Islet precursor cell (in vitro differentiated cells): Measurements from ENCODE around the gene PTPRN2.
A peak's percentile ranks its signal among the peaks of the same experiment; 100 is the strongest.

Experiments
- DNase-seq: peaks from one replicate; pipeline ENCODE4 v3.0.0-alpha.2; 2018

The PTPRN2 gene

GRCh38 chr7:157522189-157522588 lies 1065.4 kb downstream of the PTPRN2 start:
- no peak for DNase-seq

- no peak for DNase-seq
These were observed 1065.9 kb downstream of the PTPRN2 start for GRCh38 chr7:157521752-157522151.

DNA sequence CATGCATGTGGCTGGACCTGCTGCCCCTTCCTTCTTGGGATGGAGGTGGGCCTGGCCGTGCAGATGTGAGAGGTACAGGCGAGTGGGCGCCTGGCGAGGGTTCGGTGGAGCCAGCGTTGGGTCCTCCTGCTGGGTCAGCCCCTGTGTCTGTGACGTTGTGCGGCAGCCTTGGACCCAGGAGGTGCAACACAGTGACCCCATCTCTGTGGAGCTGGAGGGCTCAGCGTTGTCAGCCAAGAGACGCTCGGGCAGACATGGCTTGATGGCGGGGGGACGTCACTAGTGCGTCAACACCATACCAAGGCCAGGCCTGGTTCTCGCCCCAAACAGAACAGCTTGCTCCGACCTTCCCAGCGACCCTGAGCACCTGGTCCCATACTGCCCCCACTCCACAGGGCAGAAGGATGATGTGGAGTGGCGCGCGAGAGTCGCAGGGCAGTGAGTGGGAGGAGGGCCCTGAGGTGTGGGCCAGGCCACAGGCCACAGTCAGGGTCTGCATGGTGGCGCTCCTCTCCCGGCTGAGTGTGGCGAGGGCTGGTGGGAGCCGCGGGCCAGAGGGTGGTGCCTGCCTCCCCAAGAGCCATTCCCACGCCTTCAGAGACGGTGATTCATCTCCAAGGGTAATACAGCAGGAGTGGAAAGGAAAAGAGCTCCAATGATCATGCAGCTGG lies 1066.4 kb downstream of the PTPRN2 start:
- DNase-seq, result no peak

- DNase-seq, result no peak
These were observed 1067.4 kb downstream of the PTPRN2 start for GRCh38 chr7:157520249-157520648.

DNA sequence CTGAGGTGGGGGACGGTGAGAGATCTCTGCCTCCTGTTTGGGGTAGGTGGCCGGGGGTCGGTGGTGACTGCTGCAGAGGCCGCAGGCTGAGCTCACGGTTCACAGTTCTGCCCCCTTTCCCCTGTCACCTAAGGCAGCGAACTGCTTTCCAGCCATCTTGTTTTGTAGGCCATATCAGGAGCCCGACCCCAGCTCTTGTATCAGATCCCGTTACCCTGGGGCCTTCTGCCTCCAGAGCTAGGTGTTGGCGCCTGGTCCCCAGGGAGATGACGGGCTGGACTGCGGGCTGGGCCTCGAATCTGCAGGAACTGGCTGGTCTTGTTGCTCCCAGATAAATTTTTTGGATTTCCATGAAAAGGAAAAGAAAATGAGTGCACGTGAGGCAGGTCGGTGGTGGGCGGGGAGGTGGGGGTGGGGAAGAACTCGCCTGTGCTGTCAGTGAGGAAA lies 1067.8 kb downstream of the PTPRN2 start:
- DNase-seq, result peak; percentile 39

- no peak for DNase-seq
These were observed 1068.4 kb downstream of the PTPRN2 start for GRCh38 chr7:157519246-157519645.

GRCh38 chr7:157518514-157519175 lies 1069.0 kb downstream of the PTPRN2 start:
- DNase-seq, result no peak

DNA sequence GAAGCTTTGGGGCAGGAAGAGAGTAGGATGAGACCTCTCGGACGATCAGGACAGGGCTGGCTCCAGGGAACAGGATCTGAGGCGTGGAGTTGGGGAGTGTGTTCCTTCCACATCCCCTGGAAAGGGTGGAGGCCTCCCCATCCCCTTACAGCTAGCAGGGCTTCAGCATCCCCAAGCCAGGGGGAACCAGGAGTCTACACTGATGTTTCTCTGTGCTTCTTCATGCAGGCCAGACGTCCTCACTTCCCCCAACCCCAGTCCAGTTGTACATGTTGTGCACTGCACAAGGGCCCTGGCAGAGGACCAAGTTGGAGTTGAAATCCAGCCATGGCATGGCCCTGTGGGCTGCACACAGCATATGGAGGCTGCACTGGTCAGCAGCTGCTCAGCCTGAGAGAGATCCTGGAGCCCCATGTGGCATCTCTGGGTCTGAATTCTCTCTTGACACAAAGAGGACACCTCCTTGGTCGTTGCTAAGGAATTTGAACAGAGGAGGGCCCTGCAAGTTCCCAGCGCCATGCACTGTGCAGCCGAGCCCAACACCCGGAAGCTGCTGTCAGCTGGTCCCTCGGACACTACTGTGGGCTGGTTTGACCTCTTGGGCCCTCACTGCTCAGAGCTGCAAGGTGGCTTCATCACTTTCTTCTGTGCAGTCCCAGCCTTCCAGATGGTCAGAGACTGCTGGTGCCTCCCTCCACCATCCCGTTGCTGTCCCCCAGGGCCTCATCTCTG lies 1069.7 kb downstream of the PTPRN2 start:
- DNase-seq, result no peak

DNA sequence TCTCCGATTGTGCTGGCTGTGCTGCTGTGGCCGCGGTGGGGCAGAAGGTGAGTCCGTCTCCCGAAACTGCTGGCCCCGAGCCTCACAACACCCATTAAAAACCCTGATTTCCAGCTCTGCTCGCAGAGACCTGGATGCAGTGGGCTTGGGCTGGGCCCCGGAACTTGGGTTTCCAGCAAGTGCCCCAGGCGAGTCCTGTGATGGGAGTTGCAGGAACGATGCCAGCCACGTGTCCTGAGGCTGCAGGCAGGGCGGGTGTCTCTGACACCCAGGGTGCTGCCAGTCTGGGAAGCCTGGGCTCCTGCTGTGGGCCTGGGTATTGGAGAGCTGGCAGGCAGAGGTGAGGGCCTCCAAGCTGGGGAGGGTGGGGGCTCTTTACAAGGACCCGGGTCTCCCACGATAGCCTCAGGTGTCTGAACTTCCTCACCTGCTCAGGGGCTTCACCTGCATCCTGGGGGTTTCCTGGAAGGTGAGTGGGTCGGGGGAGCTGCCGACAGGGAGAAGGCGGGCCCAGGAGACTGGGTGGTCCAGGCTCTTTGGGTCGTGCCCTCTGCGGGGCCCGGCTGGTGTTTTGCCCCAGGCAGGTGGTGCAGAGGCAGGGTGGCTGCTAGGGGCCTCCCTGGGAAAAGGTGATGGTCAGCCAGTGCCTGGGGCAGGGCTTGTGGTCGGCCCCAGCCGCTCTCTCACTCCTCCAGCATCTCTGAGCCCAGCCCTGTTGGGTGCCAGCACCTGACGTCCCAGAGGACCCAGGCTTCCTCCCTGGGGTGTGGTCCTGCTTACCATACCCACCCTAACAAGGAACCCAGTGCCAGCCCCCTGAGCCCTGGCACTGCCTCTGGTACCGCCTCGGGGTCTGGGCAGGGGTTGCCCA lies 1070.5 kb downstream of the PTPRN2 start:
- peak; percentile 49 for DNase-seq

DNA sequence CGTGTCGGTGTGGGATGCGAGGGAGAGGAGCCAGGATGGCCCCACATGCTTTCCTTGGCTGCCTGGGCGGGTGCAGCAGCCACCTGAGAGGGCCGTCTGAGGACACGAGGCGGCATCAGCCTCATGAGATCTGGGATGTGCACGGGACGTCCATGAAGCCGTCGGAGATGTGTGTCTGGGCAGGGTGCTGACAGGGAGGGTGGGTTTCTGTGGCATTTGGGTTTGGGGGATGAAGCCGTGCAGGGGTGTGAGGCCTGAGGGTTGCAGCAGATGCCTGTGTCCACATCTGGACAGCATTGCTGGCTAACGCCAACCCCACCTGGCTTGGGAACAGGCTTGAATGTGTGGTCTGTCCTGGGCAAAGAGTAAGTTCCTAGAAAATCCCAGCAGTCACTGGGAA lies 1071.3 kb downstream of the PTPRN2 start:
- peak; percentile 41 for DNase-seq

DNA sequence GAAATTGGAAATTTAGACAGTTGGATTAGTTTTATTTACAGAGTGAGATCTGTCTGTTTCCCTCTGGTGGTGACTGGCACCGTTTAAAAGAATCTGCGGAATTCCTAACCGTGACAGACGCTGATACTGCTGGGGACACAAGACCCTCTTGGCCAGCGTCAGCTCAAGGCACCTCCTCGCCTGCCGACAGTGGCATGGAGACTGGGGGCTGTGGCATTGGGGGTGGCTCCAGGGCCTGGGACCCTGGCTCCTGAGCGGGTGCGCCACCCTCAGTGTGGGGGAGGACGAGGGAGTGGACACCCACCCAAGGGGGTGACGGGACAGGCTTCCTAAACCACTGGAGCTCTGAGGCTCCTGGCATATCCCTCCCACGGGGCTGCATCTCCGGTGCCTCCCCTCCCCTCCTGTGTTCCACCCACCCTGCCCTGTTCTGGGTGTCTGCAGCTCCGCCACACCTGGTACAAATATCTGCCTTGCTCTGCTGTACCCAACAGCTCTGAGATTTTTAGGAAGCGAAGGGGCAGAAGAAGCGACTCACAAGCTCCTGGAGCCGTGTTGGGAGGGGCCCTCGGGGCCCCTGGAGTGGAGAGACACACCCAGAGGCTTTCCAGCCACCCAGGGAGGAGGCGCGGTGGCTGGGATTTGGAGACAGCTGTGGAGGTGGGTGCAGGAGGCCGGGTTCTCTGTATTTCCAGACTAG lies 1072.1 kb downstream of the PTPRN2 start:
- peak; percentile 51 for DNase-seq

DNA sequence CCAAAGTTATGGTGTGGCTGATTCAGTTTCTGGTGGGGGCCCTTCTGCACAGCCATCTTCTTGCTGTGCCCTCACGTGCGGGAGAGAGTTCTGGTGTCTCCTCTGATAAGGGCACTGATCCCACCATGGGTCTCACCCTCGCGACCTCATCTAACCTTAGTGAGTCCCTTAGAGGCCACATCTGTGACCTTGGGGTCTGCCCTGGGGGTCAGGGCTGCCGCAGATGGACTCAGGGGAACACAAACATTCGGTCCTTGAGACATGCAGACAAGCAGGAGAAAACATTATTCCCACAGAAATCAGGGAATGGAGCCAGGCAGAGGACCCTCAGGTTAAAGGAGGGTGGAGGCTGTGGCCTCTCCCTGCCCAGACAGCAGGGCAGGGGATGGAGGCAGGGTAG lies 1072.9 kb downstream of the PTPRN2 start:
- DNase-seq, result peak; percentile 40

- peak; percentile 29 for DNase-seq
These were observed 1073.3 kb downstream of the PTPRN2 start for GRCh38 chr7:157514306-157514705.

DNA sequence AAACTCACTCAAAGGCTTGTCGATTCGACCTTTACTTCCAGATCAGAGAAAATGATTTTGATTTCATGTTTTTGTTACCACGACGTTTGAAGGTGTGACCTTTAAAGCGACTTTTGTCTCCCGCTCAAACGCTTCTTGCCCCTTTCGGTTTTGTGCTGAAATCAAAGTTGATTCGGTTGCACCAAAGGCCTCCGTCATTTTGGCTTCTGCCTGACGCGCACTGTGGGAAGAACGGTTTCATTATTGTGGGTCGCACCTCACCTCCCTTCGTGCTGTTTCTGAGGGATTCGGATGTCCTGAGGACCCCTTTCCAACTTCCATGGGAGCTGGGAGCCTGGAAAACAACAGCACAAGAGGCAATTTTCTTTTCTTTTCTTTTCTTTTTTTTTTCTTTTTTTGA lies 1073.9 kb downstream of the PTPRN2 start:
- DNase-seq, result peak; percentile 21

DNA sequence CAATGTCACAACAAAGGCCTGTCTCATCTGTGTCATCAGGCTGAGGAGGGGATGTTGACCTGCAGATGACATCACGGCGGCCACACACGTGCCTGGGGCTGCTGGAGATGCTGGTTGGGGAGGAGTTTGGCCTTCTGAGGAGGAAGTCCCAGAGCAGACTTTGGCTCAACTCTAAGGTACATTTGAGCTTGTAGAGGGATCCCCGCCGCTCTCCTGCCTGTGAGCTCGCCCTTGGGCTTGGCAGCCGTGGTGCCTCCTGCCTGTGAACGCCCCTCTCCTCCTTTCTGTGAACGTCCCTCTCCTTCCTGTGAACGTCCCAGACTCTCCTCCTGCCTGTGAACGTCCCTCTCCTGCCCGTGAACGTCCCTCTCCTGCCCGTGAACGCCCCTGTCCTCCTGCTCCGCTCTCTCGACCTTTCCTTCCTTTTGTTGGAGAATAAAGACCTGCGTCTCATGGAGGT lies 1074.4 kb downstream of the PTPRN2 start:
- DNase-seq, result peak; percentile 46

DNA sequence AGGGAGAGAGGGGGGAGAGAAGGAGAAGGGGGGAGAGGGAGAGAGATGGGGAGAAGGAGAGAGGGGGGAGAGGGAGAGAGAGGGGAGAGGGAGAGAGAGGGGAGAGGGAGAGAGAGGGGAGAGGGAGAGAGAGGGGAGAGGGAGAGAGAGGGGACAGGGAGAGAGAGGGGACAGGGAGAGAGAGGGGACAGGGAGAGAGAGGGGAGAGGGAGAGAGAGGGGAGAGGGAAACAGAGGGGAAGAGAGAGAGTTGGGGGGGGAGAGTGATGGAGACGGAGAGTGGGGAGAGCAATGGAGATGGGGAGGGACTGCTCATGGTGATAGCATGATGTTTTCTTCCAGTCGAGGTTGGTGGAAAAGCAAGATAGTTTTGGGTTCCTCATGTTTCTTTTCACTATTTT lies 1078.4 kb downstream of the PTPRN2 start:
- no peak for DNase-seq

GRCh38 chr7:157508477-157508881 lies 1079.1 kb downstream of the PTPRN2 start:
- DNase-seq, result no peak

- DNase-seq, result peak; percentile 28
These were observed 1079.6 kb downstream of the PTPRN2 start for GRCh38 chr7:157507987-157508386.

- DNase-seq, result no peak
These were observed 1081.4 kb downstream of the PTPRN2 start for GRCh38 chr7:157506268-157506667.

GRCh38 chr7:157505646-157506045 lies 1082.0 kb downstream of the PTPRN2 start:
- no peak for DNase-seq

- DNase-seq, result peak; percentile 33
These were observed 1084.4 kb downstream of the PTPRN2 start for GRCh38 chr7:157503229-157503628.

- peak; percentile 38 for DNase-seq
These were observed 1084.9 kb downstream of the PTPRN2 start for GRCh38 chr7:157502701-157503111.
